Keratinocyte (primary cell): ENCODE measurements around the gene CMTM8. TPM values are rescaled to one million over a fixed set of nuclear protein-coding genes. Genes with fewer than 3 reads are reported as not detected.

Experiments used
- DNase-seq: peaks from one replicate; pipeline ENCODE4 v3.0.0-alpha.2; 2011; ENCODE audit warnings: low read depth, missing footprints, low spot score
- FAIRE-seq: peaks from 2 replicates; lab custom pipeline; 2011; peaks lifted over from hg19 to GRCh38; lab: Jason Lieb, UNC
- H2AFZ ChIP-seq: 2 replicates; pipeline ENCODE4 v1.6.0; 2012; ENCODE audit warnings: low read length, control low read depth, inconsistent platforms; ENCODE audit not compliant: control insufficient read depth
- H3K27ac ChIP-seq: 2 replicates; pipeline ENCODE4 v1.5.1; 2011; ENCODE audit warnings: low read length; ENCODE audit not compliant: control insufficient read depth, insufficient read depth
- H3K27me3 ChIP-seq: 3 replicates; pipeline ENCODE4 v1.6.0; 2011; ENCODE audit warnings: low read length; ENCODE audit not compliant: control insufficient read depth, insufficient read depth; ENCODE audit errors: extremely low read depth
- H3K36me3 ChIP-seq, 2 experiments: 2 replicates in 1 of 2; 3 replicates in 1 of 2; pipeline ENCODE4 v1.5.1; 2011; ENCODE audit warnings: low read length in 2 of 2, mild to moderate bottlenecking in 1 of 2; ENCODE audit not compliant: control insufficient read depth in 2 of 2, insufficient read depth in 2 of 2; ENCODE audit errors: extremely low read depth in 1 of 2
- H3K4me1 ChIP-seq: 3 replicates; pipeline ENCODE4 v1.5.1; 2011; ENCODE audit warnings: low read length; ENCODE audit not compliant: control insufficient read depth, insufficient read depth; ENCODE audit errors: extremely low read depth
- H3K4me2 ChIP-seq: 3 replicates; pipeline ENCODE4 v1.6.0; 2011; ENCODE audit warnings: low read depth, low read length; ENCODE audit not compliant: control insufficient read depth, insufficient read depth; ENCODE audit errors: extremely low read depth
- H3K4me3 ChIP-seq, 3 experiments: fragments of 200-600 bp in 1 of 3; sonication (generic) in 1 of 3; 2 replicates in 2 of 3; 3 replicates in 1 of 3; pipeline ENCODE4 v1.5.1; 2011 to 2016; ENCODE audit warnings: low read length in 3 of 3, mild to moderate bottlenecking in 3 of 3, control low read depth in 2 of 3, inconsistent platforms in 1 of 3, low read depth in 1 of 3, mixed read lengths in 1 of 3, mixed run types in 1 of 3, moderate library complexity in 1 of 3; ENCODE audit not compliant: control insufficient read depth in 2 of 3, insufficient read depth in 2 of 3; ENCODE audit errors: extremely low read depth in 1 of 3
- H3K79me2 ChIP-seq: 2 replicates; pipeline ENCODE4 v1.6.0; 2012; ENCODE audit warnings: low read length; ENCODE audit not compliant: control insufficient read depth, insufficient read depth
- H3K9ac ChIP-seq: 3 replicates; pipeline ENCODE4 v1.6.0; 2011; ENCODE audit warnings: low read length; ENCODE audit not compliant: control insufficient read depth, insufficient read depth; ENCODE audit errors: extremely low read depth
- H3K9me1 ChIP-seq: 3 replicates; pipeline ENCODE4 v1.6.0; 2011; ENCODE audit warnings: low read length; ENCODE audit not compliant: control insufficient read depth, insufficient read depth; ENCODE audit errors: extremely low read depth
- H3K9me3 ChIP-seq: 2 replicates; pipeline ENCODE4 v1.5.1; 2012; ENCODE audit warnings: low read depth, low read length; ENCODE audit not compliant: control insufficient read depth
- H4K20me1 ChIP-seq: 3 replicates; pipeline ENCODE4 v1.6.0; 2011; ENCODE audit warnings: low read length; ENCODE audit not compliant: control insufficient read depth, insufficient read depth; ENCODE audit errors: extremely low read depth
- CTCF ChIP-seq, 3 experiments: IDR thresholded peaks in 1 of 3; conservative IDR thresholded peaks in 1 of 3; optimal IDR thresholded peaks in 1 of 3; 2 replicates in 2 of 3; 3 replicates in 1 of 3; pipeline versions ENCODE3 to v1.5.1; 2011; ENCODE audit warnings: low read length in 3 of 3, mild to moderate bottlenecking in 3 of 3, moderate library complexity in 2 of 3, control low read depth in 1 of 3, inconsistent platforms in 1 of 3; ENCODE audit not compliant: insufficient read depth in 2 of 3; ENCODE audit errors: extremely low read depth in 1 of 3
- EZH2 ChIP-seq: IDR thresholded peaks from one replicate; pipeline ENCODE4 v1.6.1; 2012; ENCODE audit warnings: inconsistent platforms, mild to moderate bottlenecking, low read length, moderate library complexity
- dilution Hi-C: fragments of 300-500 bp; cut with MboI; formaldehyde crosslinking; loops from one replicate; pipeline ENCODE4 v1.7.0; 2020; ENCODE audit warnings: low sequenced_read_pairs; ENCODE audit not compliant: extremely low pct_ligation_motif_present
- polyA plus RNA-seq, 5 experiments: library from polyadenylated mRNA; depleted of rRNA in 3 of 5; stranded (reverse) in 3 of 5; stranded (forward) in 1 of 5; unstranded in 1 of 5; fragments of >200 nt; gene quantifications; 1 replicate in 1 of 5; 2 replicates in 3 of 5; 3 replicates in 1 of 5; pipeline versions ENCODE4 v1.2.1 to v1.2.3, GENCODE V29; 2011 to 2012; ENCODE audit warnings: missing spikeins in 2 of 5, low read depth in 1 of 5, low replicate concordance in 1 of 5

The CMTM8 gene
- polyA plus RNA-seq, 1 donor (not counting 4 experiments of a cell fraction or from before 2014, with no cell fraction given), result 1.6 TPM

GRCh38 chr3:32379831-32380500 is 141.5 kb downstream of the CMTM8 start:
- no peak overlapping the region for H3K4me3 ChIP-seq
- dilution Hi-C loops, result no loop called here
- H3K4me2 ChIP-seq, result no peak overlapping the region
- H3K9me1 ChIP-seq, result no peaks in the 10 kb centered on the region
- H3K4me1 ChIP-seq, result peaks cover 2% of the 10 kb centered on the region
- DNase-seq, result no peak
- no peak overlapping the region for H2AFZ ChIP-seq
- no peak for FAIRE-seq
- no peaks in the 10 kb centered on the region for H3K9me3 ChIP-seq
- no peaks in the 10 kb centered on the region for H4K20me1 ChIP-seq
- no peak for TF ChIP-seq EZH2
- TF ChIP-seq CTCF (optimal IDR thresholded peaks at IDR 0.05 in 1 of 3, IDR thresholded peaks at IDR 0.05 in 1 of 3, conservative IDR thresholded peaks at IDR 0.05 in 1 of 3; ENCODE audit: extremely low read depth in 1 of 3, insufficient read depth in 2 of 3, low read length in 3 of 3), result no peak
- no peak overlapping the region for H3K9ac ChIP-seq
- no peaks in the 10 kb centered on the region for H3K36me3 ChIP-seq
- H3K27me3 ChIP-seq, result no peaks in the 10 kb centered on the region
- H3K27ac ChIP-seq, result no peak overlapping the region
- no peaks in the 10 kb centered on the region for H3K79me2 ChIP-seq

- no peak for DNase-seq
- H3K9me1 ChIP-seq, result no peaks in the 10 kb centered on the region
- no peaks in the 10 kb centered on the region for H3K79me2 ChIP-seq
- FAIRE-seq, result no peak
- no peak overlapping the region for H3K27ac ChIP-seq
- no peaks in the 10 kb centered on the region for H3K36me3 ChIP-seq
- H4K20me1 ChIP-seq, result no peaks in the 10 kb centered on the region
- dilution Hi-C loops, result no loop called here
- H3K4me2 ChIP-seq, result no peak overlapping the region
- H3K4me3 ChIP-seq, result no peak overlapping the region
- no peak overlapping the region for H3K9ac ChIP-seq
- no peaks in the 10 kb centered on the region for H3K4me1 ChIP-seq
- TF ChIP-seq CTCF (optimal IDR thresholded peaks at IDR 0.05 in 1 of 3, IDR thresholded peaks at IDR 0.05 in 1 of 3, conservative IDR thresholded peaks at IDR 0.05 in 1 of 3; ENCODE audit: extremely low read depth in 1 of 3, insufficient read depth in 2 of 3, low read length in 3 of 3) (no peak), EZH2 (no peak)
- no peak overlapping the region for H2AFZ ChIP-seq
- no peaks in the 10 kb centered on the region for H3K27me3 ChIP-seq
- no peaks in the 10 kb centered on the region for H3K9me3 ChIP-seq
Measured at GRCh38 chr3:32381922-32382321, 143.4 kb downstream of the CMTM8 start.
